ENCODE data around the gene IL22RA1. TPM values are rescaled to one million over a fixed set of nuclear protein-coding genes. Genes with fewer than 3 reads are reported as not detected.
A peak's percentile ranks its signal among the peaks of the same experiment; 100 is the strongest.

IL22RA1 gene
- total RNA-seq, 1 experiment from 2014 or later: 0.13 TPM

- H2AK5ac ChIP-seq (ENCODE audit: insufficient read length, low read length): no peak overlapping the region
- H3K4me3 Mint-ChIP-seq: no peak overlapping the region
- WGBS (ENCODE audit: extremely low coverage, insufficient read length, low lambda C conversion rate): no CpG with 5 or more reads among the region's 3 CpGs
- no peak overlapping the region for H3K18ac ChIP-seq (ENCODE audit: insufficient read length, low read depth, low read length)
- peaks cover 0 to 3% of the 10 kb centered on the region in 2 experiments; a peak in 2 of 4 replicates for H3K4me1 Mint-ChIP-seq
- no peaks in the 10 kb centered on the region for H3K79me2 ChIP-seq (ENCODE audit: insufficient read depth, low read length)
- no peaks in the 10 kb centered on the region for H4K20me1 ChIP-seq (ENCODE audit: control insufficient read depth, insufficient read depth, insufficient read length)
- no peak overlapping the region for H3K4me2 ChIP-seq (ENCODE audit: insufficient read depth, insufficient read length, low read length)
- H2AFZ ChIP-seq (ENCODE audit: low read length): no peak overlapping the region
- no peak overlapping the region for H2BK120ac ChIP-seq (ENCODE audit: low read depth, low read length, poor library complexity, severe bottlenecking)
- H3K79me1 ChIP-seq (ENCODE audit: insufficient read depth, low read depth, low read length, poor library complexity, severe bottlenecking): no peaks in the 10 kb centered on the region
- no peak for TF ChIP-seq CTCF (conservative IDR thresholded peaks at IDR 0.05)
- H2BK20ac ChIP-seq (ENCODE audit: low read depth, low read length, poor library complexity, severe bottlenecking): no peak overlapping the region
- H3K23ac ChIP-seq (ENCODE audit: insufficient read length, low read depth, low read length): no peak overlapping the region
- no peak overlapping the region for H2BK15ac ChIP-seq (ENCODE audit: low read depth, low read length)
- no peak overlapping the region for H3K4ac ChIP-seq (ENCODE audit: low read depth, low read length)
- H4K5ac ChIP-seq (ENCODE audit: insufficient read length, low read depth, low read length): no peak overlapping the region
- no peak overlapping the region for H3K56ac ChIP-seq (ENCODE audit: insufficient read length, low read depth, low read length)
- H3K27ac ChIP-seq (ENCODE audit: insufficient read length, low read depth, low read length): no peak overlapping the region
- H4K8ac ChIP-seq (replicated peaks; ENCODE audit: insufficient read length, low read depth, low read length): no peak overlapping the region
- H3K27ac Mint-ChIP-seq: peak overlapping the region in 1 of 3 experiments; percentile 7; a peak in 1 of 7 replicates
- no peak overlapping the region for H2BK5ac ChIP-seq (ENCODE audit: insufficient read length, low read length)
- no peak for DNase-seq
- no peak overlapping the region for H2BK12ac ChIP-seq (ENCODE audit: insufficient read length, low read depth, low read length)
- H3K4me1 ChIP-seq (ENCODE audit: insufficient read depth, low read length): no peaks in the 10 kb centered on the region
- no peak overlapping the region for H3K14ac ChIP-seq (ENCODE audit: insufficient read depth, low read length)
- H3K27me3 ChIP-seq (ENCODE audit: insufficient read depth, low read length): no peaks in the 10 kb centered on the region
- H3T11ph ChIP-seq (ENCODE audit: low read length): no peak overlapping the region
- H3K9me3 ChIP-seq (ENCODE audit: control insufficient read depth, low read depth, low read length): no peaks in the 10 kb centered on the region
- no peaks in the 10 kb centered on the region for H3K27me3 Mint-ChIP-seq (ENCODE audit: low read depth)
- no peaks in the 10 kb centered on the region for H3K23me2 ChIP-seq (ENCODE audit: insufficient read length, low read depth, low read length, poor library complexity, severe bottlenecking)
- H4K91ac ChIP-seq (ENCODE audit: insufficient read length, low read depth, low read length): no peak overlapping the region
- H3K36me3 Mint-ChIP-seq (ENCODE audit: insufficient read depth in 1 of 3, low read depth in 3 of 3): peaks cover 10 to 66% (median 40%) of the 10 kb centered on the region in 3 experiments
- H3K9me3 Mint-ChIP-seq: no peaks in the 10 kb centered on the region
- no peak overlapping the region for H3K9ac ChIP-seq (ENCODE audit: extremely low read depth, insufficient read length, low read length)
Observed at GRCh38 chr1:24164004-24164403, 21.1 kb upstream of the IL22RA1 start.

All from H9 (cell line).